Liver (tissue), 9 donors: ENCODE data around the gene AKAP11. TPM values are rescaled to one million over a fixed set of nuclear protein-coding genes. Genes with fewer than 3 reads are reported as not detected.

Experiments used
- DNase-seq: peaks from one replicate; pipeline ENCODE4 v3.0.0-alpha.2; 2017; ENCODE audit warnings: low spot score
- H3K27ac ChIP-seq, 2 donors: one replicate each; pipeline ENCODE4 v1.7.0; 2013; ENCODE audit warnings: inconsistent platforms in 2 of 2, low read length in 2 of 2, control low read depth in 1 of 2, low read depth in 1 of 2, mild to moderate bottlenecking in 1 of 2
- H3K27me3 ChIP-seq, 4 donors: one replicate each; pipeline versions ENCODE4 v1.6.1 to v1.7.0; 2013; ENCODE audit warnings: low read length in 3 of 4, inconsistent platforms in 1 of 4, mild to moderate bottlenecking in 1 of 4, moderate library complexity in 1 of 4; ENCODE audit not compliant: control insufficient read depth in 4 of 4, insufficient read depth in 4 of 4
- H3K36me3 ChIP-seq, 4 donors: one replicate each; pipeline versions ENCODE4 v1.6.1 to v1.7.0; 2013; ENCODE audit warnings: low read length in 3 of 4, mild to moderate bottlenecking in 3 of 4, low read depth in 1 of 4, moderate library complexity in 1 of 4; ENCODE audit not compliant: control insufficient read depth in 4 of 4, insufficient read depth in 3 of 4
- H3K4me1 ChIP-seq, 4 donors: one replicate each; pipeline versions ENCODE4 v1.6.1 to v1.7.0; 2013; ENCODE audit warnings: low read length in 3 of 4, mild to moderate bottlenecking in 3 of 4, moderate library complexity in 1 of 4; ENCODE audit not compliant: control insufficient read depth in 4 of 4, insufficient read depth in 4 of 4
- H3K4me3 ChIP-seq, 3 donors: one replicate each; pipeline versions ENCODE4 v1.6.1 to v1.7.0; 2013; ENCODE audit warnings: low read length in 3 of 3, control low read depth in 1 of 3, low read depth in 1 of 3, mild to moderate bottlenecking in 1 of 3
- H3K9ac ChIP-seq, 2 donors: one replicate each; pipeline ENCODE4 v1.7.0; 2013; ENCODE audit warnings: low read length in 2 of 2, mild to moderate bottlenecking in 2 of 2, moderate library complexity in 2 of 2, control low read depth in 1 of 2, low read depth in 1 of 2
- H3K9me3 ChIP-seq, 4 donors: one replicate each; pipeline versions ENCODE4 v1.6.1 to v1.7.0; 2013; ENCODE audit warnings: low read length in 3 of 4; ENCODE audit not compliant: control insufficient read depth in 4 of 4
- CTCF ChIP-seq: fragments of 150-350 bp; IDR thresholded peaks from 2 replicates; pipeline ENCODE4 v1.5.1; 2017; ENCODE audit warnings: improper control_type of control experiment, low read depth, low read length; ENCODE audit not compliant: missing input control
- EGR1 ChIP-seq, 2 donors: IDR thresholded peaks; 2 replicates each; pipeline ENCODE4 v1.6.1; 2016 to 2018; ENCODE audit warnings: antibody characterized with exemption in 2 of 2, low read depth in 2 of 2
- FOXA1 ChIP-seq: IDR thresholded peaks from 2 replicates; pipeline ENCODE4 v1.6.1; 2016; ENCODE audit warnings: antibody characterized with exemption
- FOXA2 ChIP-seq: IDR thresholded peaks from 2 replicates; pipeline ENCODE4 v1.6.1; 2016; ENCODE audit warnings: antibody characterized with exemption
- GABPA ChIP-seq, 2 donors: IDR thresholded peaks in 1 of 2; conservative IDR thresholded peaks in 1 of 2; 2 replicates each; pipeline ENCODE4 v1.6.1; 2016; ENCODE audit warnings: antibody characterized with exemption in 2 of 2, mild to moderate bottlenecking in 1 of 2, moderate library complexity in 1 of 2
- HNF4A ChIP-seq, 2 donors: conservative IDR thresholded peaks; 2 replicates each; pipeline ENCODE4 v1.6.1; 2016; ENCODE audit warnings: antibody characterized with exemption in 2 of 2, mild to moderate bottlenecking in 2 of 2
- HNF4G ChIP-seq: IDR thresholded peaks from 2 replicates; pipeline ENCODE4 v1.6.1; 2016; ENCODE audit warnings: antibody characterized with exemption
- JUND ChIP-seq, 2 donors: IDR thresholded peaks; 2 replicates each; pipeline ENCODE4 v1.6.1; 2016; ENCODE audit warnings: antibody characterized with exemption in 2 of 2
- NR2F2 ChIP-seq: IDR thresholded peaks from 2 replicates; pipeline ENCODE4 v1.6.1; 2016; ENCODE audit warnings: antibody characterized with exemption
- RAD21 ChIP-seq, 2 donors: IDR thresholded peaks; 2 replicates each; pipeline ENCODE4 v1.6.1; 2016; ENCODE audit warnings: antibody characterized with exemption in 2 of 2, mild to moderate bottlenecking in 2 of 2
- RXRA ChIP-seq, 2 donors: IDR thresholded peaks; 2 replicates each; pipeline ENCODE4 v1.6.1; 2017 to 2018; ENCODE audit warnings: antibody characterized with exemption in 2 of 2, mild to moderate bottlenecking in 1 of 2
- SP1 ChIP-seq: IDR thresholded peaks from 2 replicates; pipeline ENCODE4 v1.6.1; 2018; ENCODE audit warnings: antibody characterized with exemption, mild to moderate bottlenecking
- TAF1 ChIP-seq: conservative IDR thresholded peaks from 2 replicates; pipeline ENCODE4 v1.6.1; 2016; ENCODE audit warnings: antibody characterized with exemption, mild to moderate bottlenecking
- YY1 ChIP-seq: IDR thresholded peaks from 2 replicates; pipeline ENCODE4 v1.6.1; 2016; ENCODE audit warnings: antibody characterized with exemption, mild to moderate bottlenecking
- ZBTB33 ChIP-seq: IDR thresholded peaks from 2 replicates; pipeline ENCODE4 v1.6.1; 2016; ENCODE audit warnings: antibody characterized with exemption
- WGBS: extraction: QIAGEN DNeasy Blood & Tissue Kit; methylation state at CpG from one replicate; pipeline ENCODE4 v1.1.7; 2013; 5-methylcytosine and 5-hydroxymethylcytosine counted together
- polyA plus RNA-seq, 2 donors: library from polyadenylated mRNA; stranded (reverse) in 1 of 2; unstranded in 1 of 2; fragments of 200-250 nt in 1 of 2; fragments of >200 nt in 1 of 2; fragmentation: Nextera tagmentation in 1 of 2; extraction: Ambion mirVana in 1 of 2; gene quantifications; one replicate each; pipeline versions ENCODE4 v1.2.1 to v1.2.3, GENCODE V29; 2013 to 2015
- total RNA-seq, 2 donors: library from RNA; depleted of rRNA; stranded (reverse); fragments of >200 nt; gene quantifications; one replicate each; pipeline ENCODE4 v1.2.3, GENCODE V29; 2014
- TF ChIP-seq, protein P1 (sequence below): IDR thresholded peaks from 2 replicates; pipeline ENCODE4 v1.6.1; 2016; ENCODE audit warnings: antibody characterized with exemption, mild to moderate bottlenecking
- TF ChIP-seq, protein P2 (sequence below): IDR thresholded peaks from 2 replicates; pipeline ENCODE4 v1.6.1; 2016; ENCODE audit warnings: antibody characterized with exemption
- TF ChIP-seq, protein P3 (sequence below): IDR thresholded peaks from 2 replicates; pipeline ENCODE4 v1.6.1; 2016; ENCODE audit warnings: antibody characterized with exemption
- donor health status: healthy.
- donor health status: healthy.
- donor health status: healthy.
- donor health status: healthy.
- donor health status: healthy.

The AKAP11 gene
- total and polyA plus RNA-seq, 4 donors = 2.5 to 12.0 (median 7.3) TPM

- H3K9ac ChIP-seq = no peak overlapping the region
- no peaks in the 10 kb centered on the region for H3K27me3 ChIP-seq
- no peak overlapping the region for H3K27ac ChIP-seq
- whole genome bisulfite sequencing = 86% methylated on average over 10 of the region's 10 CpGs
- H3K4me1 ChIP-seq = peaks cover 2 to 15% (median 8%) of the 10 kb centered on the region in 4 donors
- no peak overlapping the region for H3K4me3 ChIP-seq
- H3K36me3 ChIP-seq = no peaks in the 10 kb centered on the region
- no peak for TF ChIP-seq GABPA (IDR thresholded peaks at IDR 0.05 in 1 of 2, conservative IDR thresholded peaks at IDR 0.05 in 1 of 2)
- TF ChIP-seq RAD21 (IDR thresholded peaks at IDR 0.05) = no peak
- no peak for TF ChIP-seq SP1
- no peak for TF ChIP-seq EGR1 (IDR thresholded peaks at IDR 0.05; ENCODE audit: low read depth in 2 of 2)
- no peak for TF ChIP-seq HNF4G
- TF ChIP-seq CTCF = no peak
- TF ChIP-seq FOXA1 = no peak
- no peak for TF ChIP-seq TAF1
- TF ChIP-seq, protein P1, sequence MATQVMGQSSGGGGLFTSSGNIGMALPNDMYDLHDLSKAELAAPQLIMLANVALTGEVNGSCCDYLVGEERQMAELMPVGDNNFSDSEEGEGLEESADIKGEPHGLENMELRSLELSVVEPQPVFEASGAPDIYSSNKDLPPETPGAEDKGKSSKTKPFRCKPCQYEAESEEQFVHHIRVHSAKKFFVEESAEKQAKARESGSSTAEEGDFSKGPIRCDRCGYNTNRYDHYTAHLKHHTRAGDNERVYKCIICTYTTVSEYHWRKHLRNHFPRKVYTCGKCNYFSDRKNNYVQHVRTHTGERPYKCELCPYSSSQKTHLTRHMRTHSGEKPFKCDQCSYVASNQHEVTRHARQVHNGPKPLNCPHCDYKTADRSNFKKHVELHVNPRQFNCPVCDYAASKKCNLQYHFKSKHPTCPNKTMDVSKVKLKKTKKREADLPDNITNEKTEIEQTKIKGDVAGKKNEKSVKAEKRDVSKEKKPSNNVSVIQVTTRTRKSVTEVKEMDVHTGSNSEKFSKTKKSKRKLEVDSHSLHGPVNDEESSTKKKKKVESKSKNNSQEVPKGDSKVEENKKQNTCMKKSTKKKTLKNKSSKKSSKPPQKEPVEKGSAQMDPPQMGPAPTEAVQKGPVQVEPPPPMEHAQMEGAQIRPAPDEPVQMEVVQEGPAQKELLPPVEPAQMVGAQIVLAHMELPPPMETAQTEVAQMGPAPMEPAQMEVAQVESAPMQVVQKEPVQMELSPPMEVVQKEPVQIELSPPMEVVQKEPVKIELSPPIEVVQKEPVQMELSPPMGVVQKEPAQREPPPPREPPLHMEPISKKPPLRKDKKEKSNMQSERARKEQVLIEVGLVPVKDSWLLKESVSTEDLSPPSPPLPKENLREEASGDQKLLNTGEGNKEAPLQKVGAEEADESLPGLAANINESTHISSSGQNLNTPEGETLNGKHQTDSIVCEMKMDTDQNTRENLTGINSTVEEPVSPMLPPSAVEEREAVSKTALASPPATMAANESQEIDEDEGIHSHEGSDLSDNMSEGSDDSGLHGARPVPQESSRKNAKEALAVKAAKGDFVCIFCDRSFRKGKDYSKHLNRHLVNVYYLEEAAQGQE = no peak
- TF ChIP-seq YY1 = no peak
- no peak for TF ChIP-seq JUND (IDR thresholded peaks at IDR 0.05)
- no peak for TF ChIP-seq ZBTB33
- TF ChIP-seq, protein P2, sequence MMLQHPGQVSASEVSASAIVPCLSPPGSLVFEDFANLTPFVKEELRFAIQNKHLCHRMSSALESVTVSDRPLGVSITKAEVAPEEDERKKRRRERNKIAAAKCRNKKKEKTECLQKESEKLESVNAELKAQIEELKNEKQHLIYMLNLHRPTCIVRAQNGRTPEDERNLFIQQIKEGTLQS = no peak
- no peak for TF ChIP-seq NR2F2
- TF ChIP-seq RXRA (IDR thresholded peaks at IDR 0.05) = no peak
- TF ChIP-seq, protein P3, sequence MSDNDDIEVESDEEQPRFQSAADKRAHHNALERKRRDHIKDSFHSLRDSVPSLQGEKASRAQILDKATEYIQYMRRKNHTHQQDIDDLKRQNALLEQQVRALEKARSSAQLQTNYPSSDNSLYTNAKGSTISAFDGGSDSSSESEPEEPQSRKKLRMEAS = no peak
- no peak for TF ChIP-seq FOXA2
- TF ChIP-seq HNF4A (conservative IDR thresholded peaks at IDR 0.05) = no peak
- no peak for DNase-seq
- H3K9me3 ChIP-seq = no peaks in the 10 kb centered on the region
These were observed 2.6 kb downstream of the AKAP11 start for GRCh38 chr13:42274386-42275097.
